ENCODE data around the gene ADGRA1.

Gene ADGRA1

DNA sequence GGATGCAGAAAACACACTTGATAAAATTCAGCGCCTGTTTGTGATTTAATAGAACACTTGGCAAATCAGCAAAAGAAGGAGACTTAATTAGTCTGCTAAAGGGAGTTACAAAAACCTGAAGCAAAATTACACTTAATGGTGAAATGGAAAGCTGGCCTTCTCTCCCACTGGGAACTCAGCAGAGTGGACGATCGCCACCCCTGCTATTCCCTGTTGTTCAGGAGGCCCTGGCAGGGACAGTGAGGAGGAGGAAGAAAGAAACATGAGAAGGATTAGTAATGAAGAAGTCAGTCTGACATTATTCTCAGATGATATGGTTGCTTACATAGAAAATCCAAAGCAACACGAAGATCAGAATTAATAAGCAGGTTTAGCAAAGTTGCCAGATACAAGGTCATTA, 66.7 kb downstream of the ADGRA1 start:
- DNase-seq, result no peak

DNA sequence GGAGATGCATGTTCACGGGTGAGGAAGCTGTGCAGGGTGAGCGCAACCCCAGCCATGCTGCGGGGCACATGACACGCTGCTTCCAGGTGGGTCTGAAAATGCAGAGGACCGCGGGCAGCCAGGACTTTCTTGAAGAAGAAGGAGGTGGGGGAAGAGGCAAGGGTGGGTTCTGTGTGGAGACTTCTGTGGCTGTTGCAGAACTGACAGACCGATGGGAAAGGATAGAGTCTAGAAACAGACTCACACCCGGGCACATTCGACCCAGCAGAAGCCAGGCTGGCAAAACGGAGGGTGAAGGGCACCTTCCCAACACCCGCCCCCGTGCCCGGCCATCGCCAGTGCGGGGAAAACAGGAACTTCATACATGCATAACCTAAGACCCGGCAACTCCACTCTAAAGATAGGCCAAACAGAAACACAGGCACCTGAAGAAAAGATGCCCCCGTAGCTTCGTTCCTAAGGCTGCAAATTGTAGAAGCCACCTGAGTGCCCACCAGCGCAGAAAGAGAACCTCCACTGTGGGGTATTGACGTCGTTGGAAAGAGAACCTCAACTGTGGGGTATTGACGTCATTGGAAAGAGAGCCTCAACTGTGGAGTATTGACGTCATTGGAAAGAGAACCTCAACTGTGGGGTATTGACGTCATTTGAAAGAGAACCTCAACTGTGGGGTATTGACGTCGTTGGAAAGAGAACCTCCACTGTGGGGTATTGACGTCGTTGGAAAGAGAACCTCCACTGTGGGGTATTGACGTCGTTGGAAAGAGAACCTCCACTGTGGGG, 67.5 kb downstream of the ADGRA1 start:
- no peak for DNase-seq

DNA sequence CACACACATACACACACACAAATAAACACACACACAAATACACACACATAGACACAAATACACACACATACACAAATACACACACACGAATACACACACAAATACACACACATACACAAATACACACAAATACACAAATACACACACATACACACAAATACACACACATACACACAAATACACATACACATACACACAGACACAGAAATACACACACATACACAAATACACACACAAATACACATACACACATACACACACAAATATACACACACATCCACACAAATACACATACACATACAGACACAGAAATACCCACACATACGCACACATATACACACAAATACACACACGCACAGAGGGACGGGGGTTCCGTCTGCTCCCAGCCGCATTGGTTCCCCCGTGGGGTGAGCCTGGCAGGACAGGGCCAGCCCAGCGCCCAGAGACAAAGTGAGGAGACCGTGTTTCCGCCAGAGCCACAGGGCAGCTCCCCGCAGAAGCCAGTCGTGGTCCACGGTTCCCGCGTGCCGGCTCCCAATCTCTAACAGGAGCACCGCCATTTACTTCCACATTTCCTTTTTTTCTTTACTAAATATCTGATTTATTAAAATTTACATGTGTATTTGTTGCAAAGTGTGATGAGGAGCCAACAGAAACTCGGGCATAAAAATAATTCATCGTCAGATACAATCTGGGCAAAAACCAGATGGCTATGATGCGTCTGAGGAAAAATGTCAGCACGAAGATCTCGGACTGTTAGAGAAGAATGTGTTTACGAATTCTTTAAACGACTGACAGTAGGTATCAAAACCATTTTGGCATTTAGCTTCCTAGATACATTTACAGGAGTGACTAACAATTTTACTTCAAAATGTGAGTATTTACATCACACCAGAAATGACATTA, 69.2 kb downstream of the ADGRA1 start:
- DNase-seq, result no peak

DNA sequence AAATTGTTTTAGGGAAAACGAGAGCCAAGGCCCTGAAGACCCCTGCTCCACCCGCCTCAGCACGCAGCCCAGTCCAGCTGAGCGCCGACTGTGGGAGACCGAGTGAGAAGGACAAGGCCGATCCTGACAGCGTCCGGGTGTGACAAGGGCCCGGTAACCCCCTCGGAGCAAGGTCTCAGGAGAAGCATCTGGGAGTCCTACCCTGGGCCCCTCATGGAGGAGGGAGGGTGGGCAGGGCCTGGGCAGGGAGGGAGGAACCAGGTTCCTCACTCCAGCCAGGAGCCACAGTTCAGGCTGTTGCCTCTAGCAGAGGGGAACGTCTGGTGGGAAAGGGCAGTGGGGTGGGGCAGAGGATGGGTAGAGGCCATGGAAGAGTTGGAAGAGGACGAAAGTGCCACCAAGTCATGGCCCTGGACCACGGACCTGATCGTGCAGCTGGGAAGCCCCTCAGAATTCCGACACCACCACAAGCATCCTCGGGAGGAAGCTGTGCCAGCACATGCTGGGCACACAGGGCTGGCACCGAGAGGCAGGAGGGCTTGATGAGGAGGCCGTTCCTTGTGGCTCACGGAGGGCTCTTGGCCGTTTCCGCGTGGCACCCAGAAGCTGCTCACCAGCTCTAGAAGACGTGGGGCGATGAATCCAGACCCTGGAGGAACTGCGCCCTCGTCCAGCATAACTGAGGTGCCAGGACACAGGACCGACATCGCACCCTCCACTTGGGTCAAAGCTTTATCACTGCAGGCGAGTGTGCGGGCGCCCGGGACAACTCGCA, 70.1 kb downstream of the ADGRA1 start:
- DNase-seq, result no peak

DNA sequence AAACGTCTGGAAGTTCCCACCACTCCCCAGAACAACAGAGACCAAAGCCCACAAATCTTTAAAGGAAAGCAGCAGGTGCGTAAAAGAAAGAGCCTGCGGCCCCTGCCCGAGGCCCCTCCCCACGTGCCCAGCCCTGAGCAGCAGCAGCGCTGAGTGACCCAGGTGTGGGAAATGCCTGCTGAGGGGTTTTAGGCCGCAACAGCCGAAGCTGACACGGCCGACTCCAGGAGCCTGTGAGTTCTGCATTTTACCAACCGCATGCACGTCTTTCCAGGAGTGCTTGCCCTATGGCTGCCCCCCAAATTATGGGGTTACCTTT, 70.7 kb downstream of the ADGRA1 start:
- DNase-seq, result no peak

DNA sequence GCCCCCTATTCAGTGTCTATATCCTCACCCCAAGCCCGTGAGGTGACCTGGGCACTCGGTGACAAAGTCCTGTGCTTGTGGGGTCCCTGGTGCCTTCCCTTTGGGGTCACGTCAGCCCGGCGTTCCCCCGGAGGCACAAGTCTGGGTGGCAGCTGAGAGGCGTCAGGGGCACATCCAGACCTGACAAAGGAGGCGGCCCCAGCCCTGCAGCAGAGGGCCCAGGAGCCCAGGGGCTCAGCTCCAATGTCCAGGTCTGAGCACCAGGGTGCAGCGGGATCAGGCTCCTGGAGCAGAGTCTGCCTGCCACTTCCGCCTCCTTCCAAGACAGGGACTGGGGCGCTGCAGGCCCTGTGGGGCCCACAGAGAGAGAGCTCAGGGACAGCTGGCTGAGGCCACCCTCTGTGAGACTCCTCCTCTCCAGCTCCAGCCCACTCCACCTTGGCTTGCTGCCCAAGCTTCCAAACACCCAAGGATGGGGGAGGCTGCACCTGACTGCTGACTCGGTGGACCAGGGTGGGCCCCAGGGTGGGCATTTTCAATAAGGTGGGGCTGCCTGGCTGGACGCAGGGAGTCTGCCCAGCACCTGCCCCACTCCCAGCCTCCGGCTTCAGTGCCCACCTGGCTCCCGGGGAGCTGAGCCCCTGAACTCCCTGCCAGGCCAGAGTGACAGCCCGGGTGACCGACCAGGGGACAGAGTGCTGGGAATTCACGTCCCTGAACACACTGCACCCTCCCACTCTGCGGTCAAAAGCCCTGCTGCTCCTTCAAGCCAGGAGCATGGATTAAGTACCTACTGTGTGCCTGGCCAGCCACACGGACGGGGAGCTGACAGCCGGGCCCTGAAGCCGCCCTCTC, 71.3 kb downstream of the ADGRA1 start:
- DNase-seq, result no peak

DNA sequence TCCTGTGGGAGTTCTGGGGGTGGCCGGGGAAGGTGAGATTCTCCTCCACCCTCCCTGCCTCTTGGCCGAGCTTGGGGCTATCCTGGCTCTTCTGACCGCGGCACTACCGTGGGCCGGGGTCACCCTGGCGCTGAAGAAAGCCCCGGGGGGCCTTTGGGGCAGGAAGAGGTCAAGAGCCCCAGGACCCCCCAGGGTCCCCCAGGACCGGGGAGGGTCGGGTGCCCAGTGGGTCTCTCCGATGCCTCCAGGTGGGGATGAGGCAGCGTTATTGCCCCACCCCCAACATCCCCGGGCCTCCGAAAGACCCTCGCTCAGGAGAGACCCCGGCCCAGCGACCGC, 71.9 kb downstream of the ADGRA1 start:
- DNase-seq, result no peak

DNA sequence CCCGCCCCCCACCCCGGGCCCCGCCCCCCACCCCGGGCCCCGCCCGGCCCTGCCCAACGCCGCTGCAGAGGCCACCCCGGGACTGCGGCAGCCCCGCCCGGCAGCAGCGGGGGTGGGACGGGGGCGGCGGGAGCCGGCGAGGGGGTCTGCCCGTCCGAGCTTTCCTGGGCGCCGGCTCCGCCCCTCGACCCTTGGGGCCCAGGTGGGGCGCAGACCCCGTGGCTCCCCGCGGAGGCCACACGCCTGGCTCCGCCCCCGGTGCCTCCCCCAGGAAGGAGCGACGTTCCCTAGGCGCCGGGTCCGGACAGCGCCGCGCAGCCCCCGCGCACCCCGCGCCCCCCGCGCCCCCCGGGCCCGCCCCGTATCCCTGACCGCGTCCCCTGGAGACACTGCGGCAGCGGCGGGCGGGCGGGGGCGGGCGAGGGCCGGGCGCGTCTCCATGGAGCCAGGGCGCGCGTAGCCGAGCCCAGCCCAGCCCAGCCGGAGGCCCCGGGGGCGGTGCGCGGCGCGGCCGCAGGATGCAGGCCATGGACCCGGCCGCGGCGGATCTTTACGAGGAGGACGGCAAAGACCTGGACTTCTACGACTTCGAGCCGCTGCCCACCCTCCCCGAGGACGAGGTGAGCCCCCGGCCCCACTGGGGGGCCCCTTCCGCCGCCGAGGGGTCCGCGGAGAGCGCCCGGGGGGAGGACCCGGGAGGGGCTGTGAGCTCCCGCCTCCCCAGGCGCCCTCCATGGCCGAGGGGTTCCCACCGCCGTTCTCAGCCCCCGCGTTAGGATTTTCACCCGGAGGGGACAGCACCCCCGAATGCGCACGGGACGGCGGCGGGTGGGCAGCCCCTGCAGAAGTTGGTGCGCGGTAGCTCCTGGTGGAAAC, 72.5 kb downstream of the ADGRA1 start, which contains the start of gene KNDC1:
Gene KNDC1 (plus strand): TSS at position 270 of the 876 bp plus-strand sequence. CDS start 249 bp downstream, at position 519.
- DNase-seq, result no peak

DNA sequence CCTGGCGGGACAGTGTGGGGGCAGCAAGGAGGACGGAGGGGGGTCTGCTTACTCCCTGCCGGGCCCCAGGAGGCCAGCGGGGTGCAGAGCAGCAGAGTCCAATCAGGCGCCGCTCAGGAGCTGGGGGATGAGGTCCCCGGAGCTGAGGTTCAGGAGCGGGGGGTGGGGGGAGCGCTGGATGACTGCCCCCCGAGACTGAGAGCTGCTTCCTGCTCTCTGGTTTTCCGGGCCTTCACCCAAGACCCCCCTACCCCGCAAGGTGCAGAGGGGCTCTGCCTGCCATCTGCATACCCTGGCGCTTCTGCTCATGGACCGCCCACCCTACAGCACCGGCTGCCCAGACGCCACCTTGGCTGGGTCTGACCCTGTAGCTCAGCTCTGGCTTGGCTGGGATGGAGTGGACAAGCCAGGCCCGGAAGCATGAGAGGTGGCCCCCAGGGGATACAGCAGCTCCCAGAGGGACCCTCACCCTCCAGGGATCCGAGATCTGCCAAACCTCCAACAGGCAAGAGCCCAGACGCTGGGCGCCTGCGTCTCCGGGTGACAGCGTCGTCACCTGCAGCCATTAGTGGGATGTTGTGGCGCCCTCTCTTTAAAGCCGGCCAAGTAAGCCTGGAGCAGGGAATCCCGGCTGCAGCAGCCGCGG, 73.2 kb downstream of the ADGRA1 start:
- no peak for DNase-seq

DNA sequence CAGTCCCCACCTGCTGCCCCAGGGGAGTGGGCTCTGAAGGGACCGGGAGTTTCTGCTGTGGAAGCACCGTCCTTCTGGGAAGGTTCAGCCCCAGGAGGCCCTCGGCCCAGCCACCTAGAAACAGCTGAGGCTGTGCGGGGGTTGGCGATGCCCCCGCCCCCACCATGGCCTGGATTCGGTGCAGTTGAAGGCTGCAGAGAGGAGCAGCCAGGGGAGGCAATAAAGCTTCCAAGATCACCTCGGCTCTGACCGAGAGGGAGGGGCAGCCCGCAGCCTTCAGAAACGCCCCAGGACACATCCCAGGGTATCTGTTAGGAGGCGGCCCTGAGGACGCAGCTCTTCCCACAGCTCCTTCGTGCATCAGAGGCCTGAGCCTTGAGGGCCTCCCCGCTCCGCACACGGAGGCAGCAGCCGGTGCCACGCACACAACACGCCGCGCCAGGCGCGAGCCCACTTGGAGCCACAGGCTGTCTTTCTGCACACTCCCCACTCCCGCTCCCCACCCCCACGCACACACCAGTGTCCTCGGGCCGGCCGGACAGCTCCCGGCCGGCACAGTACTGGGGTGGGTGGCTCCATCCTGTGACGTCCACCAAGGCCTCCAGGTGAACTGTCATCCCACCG, 73.9 kb downstream of the ADGRA1 start:
- no peak for DNase-seq

DNA sequence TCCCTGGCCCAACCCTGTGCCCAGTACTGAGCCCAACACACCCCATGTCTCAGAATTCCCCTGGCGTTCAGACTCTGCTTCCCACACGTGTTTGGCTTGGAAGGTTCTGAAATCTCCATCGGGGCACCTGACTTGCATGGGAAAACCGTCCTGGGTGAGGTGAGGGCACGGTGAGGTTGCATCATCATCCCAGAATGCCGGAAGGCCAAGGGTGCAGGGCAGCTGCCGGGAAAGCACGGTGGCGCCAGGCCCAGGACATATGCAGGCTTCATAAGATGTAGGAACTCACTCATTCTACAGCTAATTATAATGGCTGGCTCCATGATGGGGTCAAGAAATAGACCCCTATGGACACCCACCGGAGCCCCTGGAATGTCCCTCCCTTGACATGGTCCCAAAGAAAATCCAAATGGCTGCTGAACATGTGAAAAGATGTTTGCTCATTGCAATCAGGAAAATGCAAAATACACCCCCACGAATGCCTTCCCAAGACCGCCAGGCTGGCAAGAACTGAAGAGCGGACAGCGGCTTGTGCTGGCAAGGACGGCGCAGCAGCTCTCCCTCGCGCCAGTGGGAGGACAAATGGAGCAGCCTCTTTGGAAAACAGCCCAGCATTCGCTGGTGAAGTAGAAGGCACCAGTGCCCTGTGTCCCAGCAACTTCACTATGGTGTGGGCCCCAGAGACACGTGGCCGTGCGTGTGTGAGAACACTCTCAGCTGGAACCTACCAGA, 74.6 kb downstream of the ADGRA1 start:
- no peak for DNase-seq

DNA sequence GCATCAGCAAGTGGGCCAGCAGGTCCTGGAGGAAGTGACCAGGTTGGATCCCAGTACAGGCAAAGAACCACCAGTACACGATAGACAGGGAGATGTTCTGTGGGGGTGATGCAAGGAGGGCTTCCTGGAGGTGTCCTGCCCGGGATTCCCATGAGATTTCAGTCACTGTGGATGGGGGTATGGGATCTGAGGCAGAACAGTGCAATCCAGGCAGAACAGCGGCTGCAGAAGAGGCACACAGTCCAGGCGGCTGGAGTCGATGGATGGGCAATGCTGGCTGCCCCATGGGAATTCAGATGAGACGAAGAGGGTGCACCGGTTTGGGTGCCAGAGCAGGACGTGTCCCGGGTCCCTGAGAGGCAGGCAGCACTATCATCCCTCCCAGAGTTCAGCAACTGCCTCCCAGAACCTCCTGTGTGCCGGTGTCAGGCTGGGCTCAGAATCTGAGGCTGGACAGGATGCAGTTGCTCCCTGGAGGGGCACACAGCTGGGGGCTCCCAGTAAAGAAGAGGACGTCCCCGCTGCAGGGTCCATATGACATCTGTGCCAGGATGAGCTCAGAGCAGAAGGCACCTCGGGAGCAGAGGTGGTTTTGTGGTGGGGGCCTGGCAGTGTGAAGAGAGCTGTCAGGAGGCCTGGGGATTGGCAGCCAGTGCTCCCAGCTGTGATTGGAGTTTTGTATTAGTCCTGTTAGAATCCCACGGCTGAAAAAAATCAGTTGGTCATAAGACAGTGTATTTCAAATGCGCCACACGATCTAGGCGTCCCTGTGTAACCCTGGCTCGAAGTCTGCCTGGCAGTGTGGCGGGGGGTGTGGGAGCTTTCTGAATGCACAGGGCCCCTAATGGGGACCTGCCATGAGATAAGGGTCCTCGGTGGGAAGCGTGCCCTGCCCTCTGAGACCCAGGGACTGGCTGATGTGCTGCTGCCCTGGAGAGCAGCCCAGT, 75.5 kb downstream of the ADGRA1 start:
- no peak for DNase-seq

DNA sequence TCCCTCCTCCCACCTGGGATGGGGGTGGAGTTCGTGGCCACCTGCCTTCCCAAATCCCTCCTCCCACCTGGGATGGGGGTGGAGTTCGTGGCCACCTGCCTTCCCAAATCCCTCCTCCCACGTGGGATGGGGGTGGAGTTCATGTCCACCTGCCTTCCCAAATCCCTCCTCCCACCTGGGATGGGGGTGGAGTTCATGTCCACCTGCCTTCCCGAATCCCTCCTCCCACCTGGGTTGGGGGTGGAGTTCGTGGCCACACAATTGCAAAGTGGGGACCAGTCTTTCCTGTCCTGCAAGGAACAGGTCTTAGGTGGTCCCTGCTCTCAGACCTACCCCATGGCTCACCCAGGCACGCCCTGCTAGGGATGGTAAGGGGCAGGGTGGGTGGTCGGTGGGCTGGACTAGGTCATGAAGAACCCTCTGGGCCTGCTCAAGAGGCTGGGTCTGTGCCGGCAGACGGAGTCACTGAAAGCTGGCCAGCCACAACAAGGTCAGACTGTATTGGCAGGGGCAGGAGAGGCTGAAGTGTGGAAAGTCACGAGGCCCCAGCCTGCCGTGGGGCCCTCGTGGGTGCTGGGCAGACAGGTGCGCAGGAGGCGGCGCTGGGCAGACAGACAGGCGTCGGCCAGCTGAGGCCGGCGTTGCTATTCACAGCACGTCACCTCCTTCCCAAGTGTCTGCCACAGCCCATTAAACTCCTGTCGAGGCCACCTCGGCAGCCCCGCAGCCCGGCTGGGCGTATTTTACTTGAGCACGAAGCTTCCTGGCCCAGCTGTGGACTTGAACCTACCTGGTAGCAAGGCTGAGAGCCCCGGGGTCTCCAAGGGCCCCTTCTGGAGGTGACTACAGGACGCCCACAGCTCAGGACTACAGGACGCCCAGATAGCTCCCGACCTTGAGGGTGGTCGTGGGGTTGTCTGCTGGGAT, 76.4 kb downstream of the ADGRA1 start:
- no peak for DNase-seq

DNA sequence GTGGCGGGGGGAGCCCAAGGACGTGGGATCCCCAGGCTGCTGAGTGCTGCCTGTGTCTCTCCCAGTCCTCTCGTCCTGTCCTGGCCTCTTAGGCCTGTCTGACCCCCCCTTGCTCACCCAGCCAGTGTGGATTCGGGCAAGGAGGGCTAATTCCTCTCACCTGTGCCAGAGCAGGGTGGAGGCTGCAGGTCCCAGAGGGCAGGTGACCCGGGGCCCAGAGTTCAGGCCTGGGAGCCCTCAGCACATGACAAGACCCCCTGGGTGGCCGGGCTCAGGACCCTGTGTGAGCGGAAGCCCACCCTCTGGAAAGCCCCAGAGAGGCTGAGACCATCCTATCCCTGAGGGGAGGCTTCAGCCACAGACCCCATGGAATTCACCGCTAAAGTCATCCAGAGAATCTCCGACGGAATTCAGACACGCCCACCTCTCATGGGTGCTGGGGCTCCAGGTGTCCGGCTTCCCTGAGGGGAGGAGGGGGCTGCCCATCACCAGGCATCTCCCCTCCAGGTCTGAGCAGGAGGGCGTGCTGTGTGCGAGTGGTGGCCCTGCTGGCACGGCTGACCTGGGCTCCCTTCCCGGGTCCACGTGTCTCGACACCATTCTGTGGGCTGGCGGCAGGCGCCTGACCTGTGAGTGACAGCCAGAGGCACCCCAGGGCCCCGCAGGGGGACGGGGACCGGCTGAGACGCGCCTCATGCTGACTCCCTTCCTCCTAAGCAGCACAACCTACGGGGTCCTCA, 77.3 kb downstream of the ADGRA1 start:
- no peak for DNase-seq

DNA sequence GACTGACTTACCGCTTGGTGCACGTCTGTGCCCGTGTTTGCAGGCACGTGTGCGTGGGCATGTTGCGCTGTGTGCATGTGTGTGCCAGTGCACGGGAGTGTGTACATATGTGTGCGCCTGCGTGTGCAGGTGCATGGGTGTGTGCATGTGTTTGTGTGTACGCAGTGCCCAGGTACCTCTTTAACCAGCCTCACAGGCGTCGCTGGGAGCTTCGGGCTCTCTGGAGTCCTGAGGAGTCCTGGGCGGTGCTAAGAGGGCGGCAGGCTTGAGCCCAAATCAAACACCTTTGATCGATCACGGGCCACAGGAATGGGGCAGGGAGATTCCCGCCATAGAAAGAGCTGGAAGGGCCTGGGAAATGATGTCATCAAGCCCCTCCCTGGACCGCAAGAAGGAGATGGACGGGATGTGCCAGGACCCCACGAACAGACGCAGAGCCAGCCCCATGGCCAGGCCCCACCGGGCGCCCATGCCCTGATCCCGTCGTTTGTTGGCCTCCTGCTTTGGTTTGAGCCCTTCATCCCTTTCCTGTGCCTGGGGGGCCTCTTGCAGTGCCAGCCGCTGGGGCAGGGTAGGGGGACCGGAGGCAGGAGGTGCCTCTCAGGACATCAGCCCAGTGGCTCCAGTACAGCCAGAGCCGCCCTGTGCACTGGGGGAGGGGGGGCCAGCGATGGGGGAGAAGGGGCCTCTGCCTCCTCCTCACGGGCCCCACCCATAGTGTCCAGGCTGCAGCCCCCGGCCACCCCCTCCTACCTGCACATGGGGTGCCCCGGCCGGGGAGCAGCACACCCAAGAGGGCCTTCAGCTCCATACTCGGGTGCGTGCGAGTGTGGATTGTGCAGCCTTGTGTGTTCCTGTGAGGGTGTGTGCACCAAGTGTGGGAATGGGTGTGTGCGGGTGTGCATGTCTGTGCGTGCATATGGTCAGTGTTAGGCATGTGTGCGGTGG, 78.1 kb downstream of the ADGRA1 start:
- no peak for DNase-seq

DNA sequence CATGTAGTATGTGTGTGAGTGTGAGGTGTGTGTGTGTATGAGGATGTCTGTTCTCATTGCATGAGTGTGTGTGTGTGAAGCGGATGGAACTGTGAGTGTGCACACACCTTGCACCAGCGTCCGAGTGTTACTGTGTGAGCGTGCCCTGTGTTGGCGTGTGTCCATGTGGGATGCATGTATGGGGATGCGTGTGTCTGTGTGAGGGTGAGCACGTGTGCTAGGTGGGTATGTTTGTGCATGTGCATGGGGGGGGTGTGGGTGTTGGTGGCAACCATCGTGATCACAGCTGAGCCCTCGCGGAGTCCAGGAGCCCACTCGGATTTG, 78.7 kb downstream of the ADGRA1 start:
- DNase-seq, result no peak
